Thyroid gland (tissue), 4 donors: ENCODE results near the gene KRTAP5-8. TPM values are rescaled to one million over a fixed set of nuclear protein-coding genes. Genes with fewer than 3 reads are reported as not detected.

Source experiments
- DNase-seq, 2 donors: peaks; one replicate each; pipeline ENCODE4 v3.0.0-alpha.2; 2019
- H3K27ac ChIP-seq, 3 donors: fragments of 200-600 bp; sonication (generic); 1 replicate in 2 of 3; 2 replicates in 1 of 3; pipeline ENCODE4 v1.5.1; 2016 to 2019; ENCODE audit warnings: mild to moderate bottlenecking in 1 of 3, moderate library complexity in 1 of 3
- H3K27me3 ChIP-seq: fragments of 200-600 bp; sonication (generic); one replicate; pipeline ENCODE4 v1.5.1; 2019
- H3K36me3 ChIP-seq, 2 donors: fragments of 200-600 bp; sonication (generic); one replicate each; pipeline ENCODE4 v1.5.1; 2016 to 2019
- H3K4me1 ChIP-seq, 2 donors: fragments of 200-600 bp; sonication (generic); one replicate each; pipeline ENCODE4 v1.5.1; 2017 to 2019
- H3K4me3 ChIP-seq, 3 donors: fragments of 200-600 bp; sonication (generic); replicated peaks in 1 of 3; 1 replicate in 2 of 3; 2 replicates in 1 of 3; pipeline ENCODE4 v1.5.1; 2016; ENCODE audit warnings: mild to moderate bottlenecking in 1 of 3
- H3K9me3 ChIP-seq: fragments of 200-600 bp; sonication (generic); one replicate; pipeline ENCODE4 v1.5.1; 2017
- CTCF ChIP-seq, 6 experiments: fragments of 200-600 bp in 3 of 6; fragments of 450-650 bp in 3 of 6; sonication (generic) in 3 of 6; IDR thresholded peaks; one replicate each; pipeline ENCODE4 v1.5.1; 2016 to 2019; ENCODE audit warnings: antibody characterized with exemption in 6 of 6, mild to moderate bottlenecking in 2 of 6, inconsistent platforms in 1 of 6, moderate library complexity in 1 of 6
- POLR2A ChIP-seq, 2 donors: fragments of 450-650 bp; IDR thresholded peaks; one replicate each; pipeline ENCODE4 v1.6.1; 2017; ENCODE audit warnings: antibody characterized with exemption in 2 of 2, mild to moderate bottlenecking in 2 of 2, moderate library complexity in 1 of 2
- WGBS, 2 donors: methylation state at CpG; one replicate each; pipeline ENCODE4 v1.1.5; 2017; 5-methylcytosine and 5-hydroxymethylcytosine counted together
- intact Hi-C: fragments of 100-400 bp; cut with DNase I; formaldehyde crosslinking; loops from one replicate; pipeline ENCODE4 v1.15.1; 2023
- total RNA-seq, 4 donors: library from RNA; depleted of rRNA; stranded (reverse); fragments of >200 nt; gene quantifications; one replicate each; pipeline ENCODE4 v1.2.3, GENCODE V29; 2016

KRTAP5-8 gene
- total RNA-seq, 4 donors from 2014 or later: 0.49 TPM; not detected in 3

- intact Hi-C loops: no loop called here
- Histone ChIP-seq H3K36me3 (peaks cover 21 to 25% of the 10 kb centered on the region in 2 donors), H3K4me3 (no peak overlapping the region), H3K4me1 (peaks cover 0 to 7% of the 10 kb centered on the region in 2 donors), H3K27ac (no peak overlapping the region), H3K9me3 (no peaks in the 10 kb centered on the region), H3K27me3 (no peaks in the 10 kb centered on the region)
- DNase-seq: no peak
- TF ChIP-seq CTCF (IDR thresholded peaks at IDR 0.05) (no peak), POLR2A (IDR thresholded peaks at IDR 0.05) (no peak)
- 93 to 97% methylated on average over 9 to 15 of the region's 15 CpGs for WGBS, 2 donors
These were observed 34.9 kb upstream of the KRTAP5-8 start for GRCh38 chr11:71502871-71503435.

DNA sequence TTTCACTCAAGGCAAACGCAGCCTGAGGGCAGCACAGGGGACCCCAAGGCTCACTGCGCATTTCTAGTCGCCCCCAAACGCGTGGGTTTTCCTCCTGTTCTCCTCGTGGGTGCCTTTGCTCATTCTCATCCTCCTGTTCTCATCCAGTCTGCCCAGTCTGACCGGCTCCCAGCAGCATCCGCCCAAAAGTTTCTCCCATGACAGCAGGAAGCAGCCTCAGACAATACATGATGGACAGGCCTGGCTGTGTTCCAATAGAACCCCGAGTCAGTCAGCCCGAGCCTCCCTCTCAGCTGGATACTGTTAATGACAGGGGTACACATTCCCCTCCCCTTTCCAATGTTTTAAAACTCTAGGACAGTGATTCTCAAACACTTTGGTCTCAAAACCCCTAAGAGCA, 33.3 kb upstream of the KRTAP5-8 start:
- 65 to 84% methylated on average over 10 of the region's 10 CpGs for WGBS, 2 donors
- Histone ChIP-seq H3K27me3 (no peaks in the 10 kb centered on the region), H3K27ac (no peak overlapping the region), H3K4me1 (peaks cover 0 to 7% of the 10 kb centered on the region in 2 donors), H3K9me3 (no peaks in the 10 kb centered on the region), H3K36me3 (peaks cover 8 to 9% of the 10 kb centered on the region in 2 donors), H3K4me3 (no peak overlapping the region)
- intact Hi-C loops: no loop called here
- TF ChIP-seq CTCF (IDR thresholded peaks at IDR 0.05) (no peak), POLR2A (IDR thresholded peaks at IDR 0.05) (no peak)
- DNase-seq: no peak

DNA sequence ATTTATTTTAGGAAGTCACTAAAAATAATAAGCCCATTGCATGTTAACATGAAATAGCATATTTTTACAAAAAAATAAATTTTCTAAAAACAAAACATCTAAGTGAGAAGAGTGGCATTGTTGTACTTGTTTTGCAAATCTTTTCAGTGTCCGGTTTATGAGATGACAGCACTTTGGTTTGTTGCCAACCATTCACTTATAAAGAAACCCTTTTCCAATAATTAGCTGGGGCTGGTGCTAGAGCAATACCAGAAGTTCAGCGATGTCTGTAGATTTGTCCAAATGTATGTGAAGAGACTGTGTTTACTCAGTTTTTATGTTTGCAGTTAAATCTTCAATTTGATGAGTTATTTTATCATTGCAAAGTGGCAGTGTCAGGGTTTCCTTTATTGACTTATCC, 32.8 kb upstream of the KRTAP5-8 start:
- Histone ChIP-seq H3K4me3 (no peak overlapping the region), H3K27me3 (no peaks in the 10 kb centered on the region), H3K36me3 (peaks cover 5% of the 10 kb centered on the region in 2 donors), H3K4me1 (peaks cover 0 to 7% of the 10 kb centered on the region in 2 donors), H3K27ac (no peak overlapping the region), H3K9me3 (no peaks in the 10 kb centered on the region)
- intact Hi-C loops: no loop called here
- TF ChIP-seq CTCF (IDR thresholded peaks at IDR 0.05) (no peak), POLR2A (IDR thresholded peaks at IDR 0.05) (no peak)
- DNase-seq: no peak
- 78 to 83% methylated on average over 2 of the region's 2 CpGs for WGBS, 2 donors

DNA sequence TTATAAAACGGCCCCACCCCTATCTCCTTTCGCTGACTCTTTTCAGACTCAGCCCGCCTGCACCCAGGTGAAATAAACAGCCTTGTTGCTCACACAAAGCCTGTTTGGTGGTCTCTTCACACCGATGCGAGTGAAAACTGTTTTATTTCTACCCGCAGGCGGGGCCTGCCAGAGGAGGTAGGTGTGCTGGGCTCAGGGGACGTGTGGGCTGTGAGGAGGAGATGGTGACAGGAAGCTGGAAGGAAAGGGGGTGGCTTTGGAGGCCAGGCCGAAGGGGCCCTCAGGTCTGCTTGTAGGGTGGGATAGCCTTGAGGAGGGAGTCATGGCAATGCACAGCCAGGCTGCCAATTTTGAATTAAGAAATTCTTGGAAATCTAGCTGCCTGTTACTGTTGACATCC, 32.0 kb upstream of the KRTAP5-8 start:
- Histone ChIP-seq H3K27me3 (no peaks in the 10 kb centered on the region), H3K4me3 (no peak overlapping the region), H3K36me3 (peaks cover 4 to 5% of the 10 kb centered on the region in 2 donors), H3K4me1 (peaks cover 0 to under 1% of the 10 kb centered on the region in 2 donors), H3K27ac (no peak overlapping the region), H3K9me3 (no peaks in the 10 kb centered on the region)
- intact Hi-C loops: no loop called here
- no peak for DNase-seq
- TF ChIP-seq CTCF (IDR thresholded peaks at IDR 0.05) (no peak), POLR2A (IDR thresholded peaks at IDR 0.05) (no peak)
- WGBS, 2 donors: 92 to 93% methylated on average over 9 of the region's 9 CpGs

DNA sequence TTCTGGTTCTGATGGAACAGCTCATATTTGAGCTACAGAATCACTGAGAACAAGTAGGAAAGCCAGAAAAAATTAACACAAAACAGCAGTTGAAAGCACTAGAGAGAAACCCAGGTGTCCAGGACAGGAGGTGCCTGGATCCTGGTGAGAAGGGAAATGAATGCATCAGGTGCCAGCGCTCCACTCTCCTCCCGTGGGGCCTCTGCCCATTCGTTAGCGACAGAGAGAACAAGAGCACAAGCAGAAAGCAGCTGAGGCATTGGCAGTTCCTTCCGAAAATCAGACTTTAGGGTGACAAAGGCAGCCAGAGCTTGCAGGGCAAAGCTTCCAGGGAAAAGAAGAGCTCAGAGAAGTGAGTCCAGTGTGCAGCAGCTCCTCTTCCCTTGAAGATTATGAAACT, 30.7 kb upstream of the KRTAP5-8 start:
- Histone ChIP-seq H3K27ac (no peak overlapping the region), H3K36me3 (peaks cover 0 to 5% of the 10 kb centered on the region in 2 donors), H3K4me1 (no peaks in the 10 kb centered on the region), H3K4me3 (no peak overlapping the region), H3K27me3 (no peaks in the 10 kb centered on the region), H3K9me3 (no peaks in the 10 kb centered on the region)
- intact Hi-C loops: no loop called here
- DNase-seq: no peak
- WGBS, 2 donors: 95 to 97% methylated on average over 5 of the region's 5 CpGs
- TF ChIP-seq CTCF (IDR thresholded peaks at IDR 0.05): no peak
- no peak for TF ChIP-seq POLR2A (IDR thresholded peaks at IDR 0.05)
